Measurements from ENCODE around the gene DENND1A.
A peak's percentile ranks its signal among the peaks of the same experiment; 100 is the strongest.

DENND1A gene

DNA sequence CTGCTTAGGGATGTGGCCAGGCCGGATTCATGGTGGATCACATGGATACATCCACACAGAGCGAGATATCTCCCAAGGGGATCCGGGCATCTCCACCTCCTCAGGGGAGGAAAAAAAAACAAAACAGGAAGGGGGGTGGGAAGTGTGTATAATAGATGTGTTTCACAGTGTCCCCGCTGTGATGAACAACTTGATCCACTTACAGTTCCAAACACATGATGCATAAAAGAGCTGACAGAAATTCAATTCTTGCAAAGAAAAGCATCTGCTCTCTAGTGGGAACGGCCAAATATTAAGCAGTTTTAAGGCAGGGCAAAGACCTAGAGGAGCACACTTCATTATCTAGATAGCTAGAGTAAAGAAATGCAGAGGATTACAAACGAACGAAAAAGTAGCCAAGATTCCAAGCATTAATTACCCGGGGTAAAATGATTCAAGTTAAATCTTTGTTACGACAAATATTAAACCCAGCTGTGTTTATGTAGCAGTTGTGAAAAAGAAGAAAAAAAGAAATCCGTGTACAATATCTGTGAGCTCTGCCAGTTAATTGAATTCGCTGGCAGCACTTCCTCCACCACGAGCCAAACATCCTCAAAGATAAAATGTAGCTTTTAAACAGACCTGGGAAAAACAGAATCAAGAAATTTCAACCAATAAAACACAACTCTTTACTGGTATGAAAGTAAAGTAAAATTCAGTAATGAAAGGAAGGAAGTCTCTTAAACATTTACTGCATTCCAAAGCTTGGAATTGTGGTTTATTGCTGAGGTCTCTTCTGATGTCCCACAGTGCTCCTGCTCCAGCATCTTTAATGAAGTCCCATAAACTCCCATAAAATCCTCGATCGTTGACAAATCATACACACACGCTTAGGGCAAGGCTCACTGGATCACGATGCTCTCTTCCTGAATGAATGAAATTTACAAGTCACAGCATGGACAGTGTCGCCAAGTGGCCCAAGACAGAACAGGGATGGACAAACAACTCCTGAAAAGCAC is 360.9 kb downstream of the DENND1A start:
- no peak for DNase-seq
- TF ChIP-seq POLR2A (IDR thresholded peaks at IDR 0.05; ENCODE audit: low read length), result no peak
- no peak for TF ChIP-seq GATA1 (IDR thresholded peaks at IDR 0.05; ENCODE audit: low read depth, low read length)

- no peak for DNase-seq
Measured at GRCh38 chr9:123567013-123567412, 362.9 kb downstream of the DENND1A start.

GRCh38 chr9:123564652-123565051 is 365.3 kb downstream of the DENND1A start:
- DNase-seq, result no peak
- no peak for TF ChIP-seq POLR2A (IDR thresholded peaks at IDR 0.05; ENCODE audit: low read length)
- no peak for TF ChIP-seq GATA1 (IDR thresholded peaks at IDR 0.05; ENCODE audit: low read depth, low read length)

More at GRCh38 chr9:123567013-123567412, 362.9 kb downstream of the DENND1A start:
- TF ChIP-seq GATA1 (IDR thresholded peaks at IDR 0.05; ENCODE audit: low read depth, low read length) (no peak), POLR2A (IDR thresholded peaks at IDR 0.05; ENCODE audit: low read length) (no peak)

GRCh38 chr9:123562844-123563346 is 367.0 kb downstream of the DENND1A start:
- no peak for DNase-seq
- no peak for TF ChIP-seq GATA1 (IDR thresholded peaks at IDR 0.05; ENCODE audit: low read depth, low read length)

DNA sequence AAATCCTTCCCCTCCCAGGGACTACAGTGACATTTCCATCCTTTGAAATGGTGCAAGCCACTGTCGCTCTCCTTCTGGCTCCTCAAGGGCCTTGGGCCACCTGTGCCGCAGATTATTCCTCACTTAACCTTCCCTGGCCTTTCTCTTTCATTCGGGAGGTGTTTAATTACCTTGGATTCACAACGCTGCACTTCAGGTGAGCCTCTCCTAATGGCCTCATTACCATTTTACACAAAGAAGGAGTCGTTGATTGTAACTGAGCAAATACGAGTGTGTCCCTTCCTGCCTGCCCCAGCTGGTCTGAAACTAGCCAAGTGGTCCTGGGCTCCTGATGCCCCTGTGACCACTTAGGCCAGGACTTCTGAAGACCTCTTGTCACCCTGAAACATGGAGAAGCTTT is 368.9 kb downstream of the DENND1A start:
- no peak for DNase-seq
- no peak for TF ChIP-seq GATA1 (IDR thresholded peaks at IDR 0.05; ENCODE audit: low read depth, low read length)
- TF ChIP-seq POLR2A (IDR thresholded peaks at IDR 0.05; ENCODE audit: low read length), result no peak

- DNase-seq, result no peak
- no peak for TF ChIP-seq GATA1 (IDR thresholded peaks at IDR 0.05; ENCODE audit: low read depth, low read length)
- TF ChIP-seq POLR2A (IDR thresholded peaks at IDR 0.05; ENCODE audit: low read length), result no peak
Measured at GRCh38 chr9:123556464-123557435, 373.2 kb downstream of the DENND1A start.

- no peak for TF ChIP-seq POLR2A (IDR thresholded peaks at IDR 0.05; ENCODE audit: low read length)
- no peak for TF ChIP-seq GATA1 (IDR thresholded peaks at IDR 0.05; ENCODE audit: low read depth, low read length)
- DNase-seq, result no peak
Measured at GRCh38 chr9:123555646-123556045, 374.3 kb downstream of the DENND1A start.

GRCh38 chr9:123552530-123552929 is 377.4 kb downstream of the DENND1A start:
- TF ChIP-seq POLR2A (IDR thresholded peaks at IDR 0.05; ENCODE audit: low read length) (no peak), GATA1 (IDR thresholded peaks at IDR 0.05; ENCODE audit: low read depth, low read length) (no peak)
- no peak for DNase-seq

DNA sequence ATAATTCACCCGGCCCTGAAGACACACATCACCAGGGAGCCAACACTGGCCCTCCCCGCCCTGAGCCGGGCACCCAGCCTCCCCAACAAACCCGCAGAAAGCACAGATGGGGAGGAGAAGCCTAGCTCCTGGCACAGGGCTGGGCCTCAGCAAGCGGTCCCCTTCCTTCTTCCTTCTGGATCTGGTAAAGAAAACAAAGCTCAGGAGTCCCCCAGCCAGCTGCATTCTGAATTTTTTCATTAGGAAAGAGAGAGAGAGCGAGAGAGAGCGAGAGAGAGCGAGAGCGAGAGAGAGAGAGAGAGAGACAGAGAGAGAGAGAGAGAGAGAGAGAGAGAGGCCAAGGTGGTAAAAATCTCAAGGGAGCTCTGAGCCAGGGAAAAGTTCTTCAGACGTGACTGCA is 378.2 kb downstream of the DENND1A start:
- no peak for TF ChIP-seq GATA1 (IDR thresholded peaks at IDR 0.05; ENCODE audit: low read depth, low read length)
- no peak for TF ChIP-seq POLR2A (IDR thresholded peaks at IDR 0.05; ENCODE audit: low read length)
- no peak for DNase-seq

DNA sequence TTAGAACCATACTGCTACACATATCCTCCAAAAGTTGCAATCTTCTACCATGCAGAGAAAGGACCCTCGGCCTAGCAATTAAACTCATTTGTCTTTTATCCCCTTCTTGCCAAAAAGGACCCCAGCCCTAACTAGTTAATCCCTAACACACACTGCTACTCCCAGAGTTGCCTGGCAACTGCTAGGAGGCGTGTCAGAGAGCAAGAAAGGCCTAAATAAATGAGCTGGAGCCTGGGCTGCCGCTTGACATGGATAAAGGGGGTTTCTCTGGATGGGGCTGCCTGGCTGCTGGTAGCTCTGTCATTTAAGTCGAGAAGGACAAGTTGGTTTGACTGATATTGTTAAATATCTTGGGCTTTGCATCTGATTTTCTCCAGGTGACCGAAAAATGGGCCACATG is 379.1 kb downstream of the DENND1A start:
- DNase-seq, result no peak
- no peak for TF ChIP-seq GATA1 (IDR thresholded peaks at IDR 0.05; ENCODE audit: low read depth, low read length)
- TF ChIP-seq POLR2A (IDR thresholded peaks at IDR 0.05; ENCODE audit: low read length), result no peak

DNA sequence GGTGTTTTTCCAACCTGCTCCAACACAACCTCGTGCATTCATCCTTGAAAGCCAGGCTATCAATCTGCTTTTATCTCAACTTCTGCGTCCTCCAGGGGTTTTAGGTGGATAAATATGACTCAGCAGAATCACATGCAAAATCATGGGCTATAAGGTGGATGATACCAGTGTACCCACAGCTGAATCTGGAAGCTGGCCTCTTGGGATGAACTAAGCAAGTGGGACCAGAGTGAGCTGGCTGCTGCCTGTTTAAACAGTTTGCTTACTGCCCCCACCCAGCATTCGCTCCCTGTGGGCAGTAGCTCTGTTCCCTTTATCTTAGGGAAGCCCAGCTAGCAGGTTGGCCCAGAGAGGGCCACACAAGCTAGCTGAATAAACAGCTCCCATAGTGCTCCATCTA is 379.9 kb downstream of the DENND1A start:
- DNase-seq, result peak in 1 of 2 experiments; percentile 11
- TF ChIP-seq GATA1 (IDR thresholded peaks at IDR 0.05; ENCODE audit: low read depth, low read length), result no peak
- TF ChIP-seq POLR2A (IDR thresholded peaks at IDR 0.05; ENCODE audit: low read length), result no peak

DNA sequence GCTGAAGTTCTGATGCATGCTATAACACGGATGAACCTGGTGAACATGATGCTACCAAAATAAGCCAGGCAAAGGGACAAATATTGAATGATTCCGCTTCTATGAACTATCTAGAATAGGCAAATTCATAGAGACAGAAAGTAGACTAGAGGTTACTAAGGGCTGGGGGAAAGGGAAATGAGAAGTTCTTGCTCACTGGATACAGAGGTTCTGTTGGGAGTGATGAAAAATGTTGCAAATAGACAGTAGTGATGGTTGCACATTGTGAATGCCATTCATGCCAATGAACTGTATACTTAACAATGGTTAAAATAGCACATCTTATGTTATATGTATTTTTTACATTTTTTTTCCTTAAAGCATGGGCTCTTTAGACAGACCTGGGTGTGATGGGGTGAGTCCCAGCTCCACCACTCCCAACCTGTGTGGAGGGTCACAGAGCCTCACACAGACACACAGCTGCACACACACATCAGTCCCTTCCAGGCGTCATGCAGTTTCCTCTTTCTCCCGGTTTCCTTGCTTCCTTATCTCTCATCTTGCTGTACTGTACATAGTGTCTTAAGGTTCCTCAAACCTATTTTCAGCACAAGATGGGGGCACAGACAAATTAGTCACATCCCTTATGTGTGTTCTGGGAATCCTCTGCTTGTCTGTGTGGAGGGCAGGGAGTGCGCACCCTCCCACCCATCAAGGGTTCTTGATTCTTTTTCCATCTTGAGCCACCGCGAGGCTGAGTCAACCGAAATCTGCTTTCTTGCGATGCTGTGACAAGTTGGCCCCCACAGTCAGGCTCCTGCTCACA is 381.0 kb downstream of the DENND1A start:
- TF ChIP-seq GATA1 (IDR thresholded peaks at IDR 0.05; ENCODE audit: low read depth, low read length), result no peak
- TF ChIP-seq POLR2A (IDR thresholded peaks at IDR 0.05; ENCODE audit: low read length), result no peak
- DNase-seq, result no peak
